Prostate gland (tissue), 2 donors: Measurements from ENCODE around the gene SCFD1.

Experiments used
- POLR2A ChIP-seq: fragments of 450-650 bp; IDR thresholded peaks from one replicate; pipeline ENCODE4 v1.6.1; 2016; ENCODE audit warnings: antibody characterized with exemption, mild to moderate bottlenecking
- TF ChIP-seq, protein P1 (sequence below), 4 experiments: fragments of 200-600 bp in 2 of 4; fragments of 450-650 bp in 2 of 4; sonication (generic) in 2 of 4; IDR thresholded peaks; 1 replicate in 3 of 4; 2 replicates in 1 of 4; pipeline ENCODE4 v1.5.1; 2016 to 2019; ENCODE audit warnings: antibody characterized with exemption in 4 of 4, mild to moderate bottlenecking in 2 of 4, moderate library complexity in 2 of 4

DNA sequence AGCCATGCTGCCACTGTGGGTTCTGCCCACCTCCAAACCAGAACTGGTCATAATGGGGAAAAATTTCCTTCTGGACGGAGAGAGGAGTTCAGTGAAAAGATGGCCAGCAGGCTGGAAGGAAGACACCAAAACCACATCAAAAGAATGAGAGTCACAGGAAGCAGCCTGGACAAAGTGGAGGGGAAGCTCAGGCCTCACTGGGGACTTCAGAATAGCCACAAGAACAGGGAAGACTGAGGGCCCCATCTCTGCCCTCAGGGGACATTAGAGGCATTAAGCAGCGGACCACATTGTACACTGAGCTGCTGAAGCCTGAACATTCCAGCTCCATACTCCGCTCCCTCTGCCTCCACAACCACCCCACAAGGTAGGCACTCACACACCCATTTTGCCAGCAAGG lies 132.7 kb downstream of the SCFD1 start:
- no peak for TF ChIP-seq POLR2A
- TF ChIP-seq, protein P1, sequence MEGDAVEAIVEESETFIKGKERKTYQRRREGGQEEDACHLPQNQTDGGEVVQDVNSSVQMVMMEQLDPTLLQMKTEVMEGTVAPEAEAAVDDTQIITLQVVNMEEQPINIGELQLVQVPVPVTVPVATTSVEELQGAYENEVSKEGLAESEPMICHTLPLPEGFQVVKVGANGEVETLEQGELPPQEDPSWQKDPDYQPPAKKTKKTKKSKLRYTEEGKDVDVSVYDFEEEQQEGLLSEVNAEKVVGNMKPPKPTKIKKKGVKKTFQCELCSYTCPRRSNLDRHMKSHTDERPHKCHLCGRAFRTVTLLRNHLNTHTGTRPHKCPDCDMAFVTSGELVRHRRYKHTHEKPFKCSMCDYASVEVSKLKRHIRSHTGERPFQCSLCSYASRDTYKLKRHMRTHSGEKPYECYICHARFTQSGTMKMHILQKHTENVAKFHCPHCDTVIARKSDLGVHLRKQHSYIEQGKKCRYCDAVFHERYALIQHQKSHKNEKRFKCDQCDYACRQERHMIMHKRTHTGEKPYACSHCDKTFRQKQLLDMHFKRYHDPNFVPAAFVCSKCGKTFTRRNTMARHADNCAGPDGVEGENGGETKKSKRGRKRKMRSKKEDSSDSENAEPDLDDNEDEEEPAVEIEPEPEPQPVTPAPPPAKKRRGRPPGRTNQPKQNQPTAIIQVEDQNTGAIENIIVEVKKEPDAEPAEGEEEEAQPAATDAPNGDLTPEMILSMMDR (IDR thresholded peaks at IDR 0.05), result no peak
